HepG2 (cell line): ENCODE results near the gene NBPF3. TPM values are rescaled to one million over a fixed set of nuclear protein-coding genes. Genes with fewer than 3 reads are reported as not detected.

Experiments used
- BHLHE40 ChIP-seq: IDR thresholded peaks from 2 replicates; pipeline ENCODE4 v1.6.1; 2011; ENCODE audit warnings: low read length, improper control_type of control experiment
- BORCS8-MEF2B ChIP-seq: sonication (generic); formaldehyde crosslinking; IDR thresholded peaks from 2 replicates; pipeline ENCODE4 v1.8.0; 2022; ENCODE audit warnings: mild to moderate bottlenecking, missing genetic modification reagents
- FOXK2 ChIP-seq: fragments of 450-650 bp; IDR thresholded peaks from 2 replicates; pipeline ENCODE4 v1.6.1; 2016
- HNF1B ChIP-seq: sonication (generic); formaldehyde crosslinking; IDR thresholded peaks from 2 replicates; pipeline ENCODE4 v1.5.1; 2020; ENCODE audit warnings: mild to moderate bottlenecking, moderate library complexity, missing genetic modification reagents
- HOMEZ ChIP-seq: IDR thresholded peaks from 2 replicates; pipeline ENCODE4 v1.6.1; 2016; ENCODE audit warnings: low read depth
- KLF9 ChIP-seq: IDR thresholded peaks from 2 replicates; pipeline ENCODE4 v1.6.1; 2016; ENCODE audit warnings: low read depth
- POLR2AphosphoS5 ChIP-seq: IDR thresholded peaks from 2 replicates; pipeline ENCODE4 v1.6.1; 2012; ENCODE audit warnings: low read depth, low read length
- RFXAP ChIP-seq: sonication (generic); formaldehyde crosslinking; IDR thresholded peaks from 2 replicates; pipeline ENCODE4 v1.4.0; 2020; ENCODE audit warnings: missing genetic modification reagents, borderline replicate concordance
- SMAD1 ChIP-seq: sonication (generic); formaldehyde crosslinking; IDR thresholded peaks from 2 replicates; pipeline ENCODE4 v1.4.0; 2020; ENCODE audit warnings: missing genetic modification reagents, low read depth, mild to moderate bottlenecking, borderline replicate concordance
- SRSF1 ChIP-seq: fragments of 200-400 bp; formaldehyde crosslinking; optimal IDR thresholded peaks from 2 replicates; pipeline ENCODE3; 2017; ENCODE audit warnings: mild to moderate bottlenecking, low read depth, low read length, moderate library complexity
- TBX2 ChIP-seq: sonication (generic); formaldehyde crosslinking; IDR thresholded peaks from 2 replicates; pipeline ENCODE4 v1.5.0; 2020; ENCODE audit warnings: missing genetic modification reagents, mild to moderate bottlenecking, borderline replicate concordance
- ZFAT ChIP-seq: sonication (generic); formaldehyde crosslinking; conservative IDR thresholded peaks from 2 replicates; pipeline ENCODE4 v1.8.1; 2023; ENCODE audit warnings: missing genetic modification reagents, inconsistent platforms
- ZNF17 ChIP-seq: sonication (generic); formaldehyde crosslinking; IDR thresholded peaks from 2 replicates; pipeline ENCODE4 v1.5.0; 2020; ENCODE audit warnings: mild to moderate bottlenecking, missing genetic modification reagents
- ZNF274 ChIP-seq: sonication (generic); formaldehyde crosslinking; IDR thresholded peaks from 2 replicates; pipeline ENCODE4 v1.5.1; 2020; ENCODE audit warnings: mild to moderate bottlenecking, missing genetic modification reagents
- ZNF354B ChIP-seq: sonication (generic); formaldehyde crosslinking; IDR thresholded peaks from 2 replicates; pipeline ENCODE4 v1.8.0; 2022; ENCODE audit warnings: mild to moderate bottlenecking, missing genetic modification reagents
- ZNF432 ChIP-seq: sonication (generic); formaldehyde crosslinking; IDR thresholded peaks from 2 replicates; pipeline ENCODE4 v1.5.0; 2020; ENCODE audit warnings: missing genetic modification reagents, mild to moderate bottlenecking, borderline replicate concordance
- ZNF841 ChIP-seq: sonication (generic); formaldehyde crosslinking; IDR thresholded peaks from 2 replicates; pipeline ENCODE4 v1.8.1; 2023; ENCODE audit warnings: missing genetic modification reagents, borderline replicate concordance
- ZNF850 ChIP-seq: sonication (generic); formaldehyde crosslinking; conservative IDR thresholded peaks from 2 replicates; pipeline ENCODE4 v1.9.0; 2021; ENCODE audit warnings: mild to moderate bottlenecking, missing genetic modification reagents
- ZSCAN12 ChIP-seq: sonication (generic); formaldehyde crosslinking; IDR thresholded peaks from 2 replicates; pipeline ENCODE4 v1.9.0; 2021; ENCODE audit warnings: mild to moderate bottlenecking, missing genetic modification reagents
- polyA plus RNA-seq, 8 experiments: library from polyadenylated mRNA; depleted of rRNA in 3 of 8; stranded (reverse) in 7 of 8; unstranded in 1 of 8; fragments of >200 nt; fragmentation: Illumina TruSeq in 4 of 8; extraction: Trizol in 4 of 8; gene quantifications; 2 replicates each; pipeline versions ENCODE4 v1.2.1 to v1.2.3, GENCODE V29; 2011 to 2016; ENCODE audit warnings: low read depth in 4 of 8, missing spikeins in 1 of 8, mixed read lengths in 1 of 8; ENCODE audit not compliant: insufficient read depth in 1 of 8
- total RNA-seq, 5 experiments: library from RNA; depleted of rRNA; stranded (reverse); fragments of >200 nt; fragmentation: Illumina TruSeq; extraction: Trizol; gene quantifications; 2 replicates each; pipeline ENCODE4 v1.2.3, GENCODE V29; 2016; ENCODE audit warnings: low read depth in 1 of 5

NBPF3 gene
- total and polyA plus RNA-seq, 2 of the 13 experiments (the other 11 are each of a cell fraction or from before 2014, with no cell fraction given): 3.5 to 4.9 TPM

- peak; percentile 31; the same call in 1 of the 2 replicates for TF ChIP-seq HNF1B
- TF ChIP-seq ZNF274: 0 out of 2 replicates have a peak, but pooled peaks have one; percentile 44
- TF ChIP-seq KLF9 (CRISPR knock-in tag): no peak; the same call in 1 of the 2 replicates
- no peak for TF ChIP-seq BHLHE40
- no peak for TF ChIP-seq ZFAT (CRISPR knock-in tag)
- peak; percentile 73 for TF ChIP-seq BORCS8-MEF2B (CRISPR knock-in tag)
- TF ChIP-seq RFXAP (CRISPR knock-in tag): no peak
- no peak for TF ChIP-seq ZSCAN12 (CRISPR knock-in tag)
- no peak for TF ChIP-seq HOMEZ
- no peak for TF ChIP-seq FOXK2
- TF ChIP-seq POLR2AphosphoS5: peak; percentile 80
- no peak for TF ChIP-seq ZNF841 (CRISPR knock-in tag)
- TF ChIP-seq ZNF17 (CRISPR knock-in tag): no peak
- no peak for TF ChIP-seq ZNF354B
- no peak for TF ChIP-seq ZNF850
- no peak for TF ChIP-seq SMAD1
- peak; percentile 72; the same call in 1 of the 2 replicates for TF ChIP-seq TBX2 (CRISPR knock-in tag)
- TF ChIP-seq ZNF432 (CRISPR knock-in tag): no peak
- no peak for TF ChIP-seq SRSF1
Measured at GRCh38 chr1:21439721-21440629, at the start of gene NBPF3 (continued).
